OCI-LY7 (cell line): ENCODE data around the gene CTNNA2. TPM values are rescaled to one million over a fixed set of nuclear protein-coding genes. Genes with fewer than 3 reads are reported as not detected.

Experiments
- BruUV-seq: library from RNA; stranded (reverse); fragments of 400-500 nt; replicated peaks from 2 replicates; lab custom pipeline; 2021; lab: Mats Ljungman, UMichigan
- CTCF ChIA-PET: fragments of 300-600 bp; sonication (Branson Sonifier 250); formaldehyde crosslinking; loops from one replicate; lab custom pipeline; 2022; ENCODE audit warnings: antibody characterized with exemption; ENCODE audit not compliant: unreplicated experiment; lab: Charles Lee
- POLR2A ChIA-PET: fragments of 300-600 bp; sonication (Branson Sonifier 250); formaldehyde crosslinking; loops from one replicate; lab custom pipeline; 2022; ENCODE audit warnings: antibody characterized with exemption; lab: Charles Lee
- DNase-seq: peaks from one replicate; pipeline ENCODE4 v3.0.0-alpha.2; 2015; ENCODE audit warnings: low spot score
- H2AFZ ChIP-seq: fragments of 200-600 bp; sonication (generic), shearing (Covaris generic); 2 replicates; pipeline ENCODE4 v1.6.1; 2014; ENCODE audit warnings: mild to moderate bottlenecking, antibody characterized with exemption, low read length, moderate library complexity
- H3K27ac ChIP-seq: fragments of 200-600 bp; sonication (generic); 2 replicates; pipeline ENCODE4 v1.5.1; 2014; ENCODE audit warnings: mixed run types, low read depth, mild to moderate bottlenecking, moderate library complexity, low read length, inconsistent platforms; ENCODE audit not compliant: poor library complexity, severe bottlenecking
- H3K36me3 ChIP-seq: fragments of 200-600 bp; sonication (generic); 2 replicates; pipeline ENCODE4 v1.6.1; 2014; ENCODE audit warnings: mild to moderate bottlenecking, antibody characterized with exemption, low read length, moderate library complexity, mixed read lengths; ENCODE audit not compliant: insufficient read depth
- H3K4me1 ChIP-seq: fragments of 200-600 bp; sonication (generic); 2 replicates; pipeline ENCODE4 v1.5.1; 2014; ENCODE audit warnings: mild to moderate bottlenecking, low read length; ENCODE audit not compliant: insufficient read depth, poor library complexity, severe bottlenecking
- H3K4me2 ChIP-seq: fragments of 200-600 bp; sonication (generic); 2 replicates; pipeline ENCODE4 v1.6.1; 2014; ENCODE audit warnings: mild to moderate bottlenecking, low read length
- H3K4me3 ChIP-seq: fragments of 200-600 bp; sonication (generic); 2 replicates; pipeline ENCODE4 v1.5.1; 2014; ENCODE audit warnings: mild to moderate bottlenecking, low read depth, low read length; ENCODE audit not compliant: poor library complexity, severe bottlenecking
- H3K79me2 ChIP-seq: fragments of 200-600 bp; sonication (generic); 2 replicates; pipeline ENCODE4 v1.6.1; 2016; ENCODE audit warnings: low read depth, mild to moderate bottlenecking, low read length, moderate library complexity, mixed read lengths; ENCODE audit not compliant: insufficient read depth
- H3K9me2 ChIP-seq: fragments of 200-600 bp; sonication (generic); 2 replicates; pipeline ENCODE4 v1.6.1; 2016; ENCODE audit warnings: mild to moderate bottlenecking, low read length, mixed read lengths; ENCODE audit not compliant: insufficient read depth
- H3K9me3 ChIP-seq: fragments of 200-600 bp; sonication (generic); 2 replicates; pipeline ENCODE4 v1.6.1; 2014; ENCODE audit warnings: mild to moderate bottlenecking, mixed run types, low read length, mixed read lengths
- H4K20me1 ChIP-seq: fragments of 200-600 bp; sonication (generic); 2 replicates; pipeline ENCODE4 v1.6.1; 2014; ENCODE audit warnings: mild to moderate bottlenecking, antibody characterized with exemption, low read length, moderate library complexity, mixed read lengths; ENCODE audit not compliant: insufficient read depth
- EZH2phosphoT487 ChIP-seq: fragments of 200-600 bp; sonication (generic); IDR thresholded peaks from 2 replicates; pipeline ENCODE4 v1.6.1; 2018; ENCODE audit warnings: low read depth, borderline replicate concordance, mild to moderate bottlenecking, mixed run types, antibody characterized with exemption, low read length, moderate library complexity, mixed read lengths
- intact Hi-C: fragments of 100-400 bp; cut with micrococcal nuclease; formaldehyde crosslinking; loops from one replicate; pipeline ENCODE4 v1.10.0; 2022; ENCODE audit not compliant: unreplicated experiment
- total RNA-seq, 2 experiments: library from RNA; depleted of rRNA in 1 of 2; stranded (reverse); fragments of >200 nt in 1 of 2; shearing (Covaris generic) in 1 of 2; gene quantifications; 2 replicates each; pipeline ENCODE4 v1.2.3, GENCODE V29; 2014 to 2022
- TF ChIP-seq, protein P1 (sequence below): fragments of 200-600 bp; sonication (generic); conservative IDR thresholded peaks from 2 replicates; pipeline ENCODE4 v1.5.1; 2014; ENCODE audit warnings: mild to moderate bottlenecking, antibody characterized with exemption, low read length, moderate library complexity, mixed read lengths

The CTNNA2 gene
- total RNA-seq, 2 experiments from 2014 or later: 0.19 to 2.7 TPM

- H3K4me3 ChIP-seq: no peak overlapping the region
- DNase-seq: no peak
- H4K20me1 ChIP-seq: no peaks in the 10 kb centered on the region
- intact Hi-C loops: no loop called here
- no TSS peak for BruUV-seq
- H2AFZ ChIP-seq: no peak overlapping the region
- H3K4me2 ChIP-seq: no peak overlapping the region
- CTCF ChIA-PET: no interaction called here
- H3K36me3 ChIP-seq: no peaks in the 10 kb centered on the region
- no peaks in the 10 kb centered on the region for H3K4me1 ChIP-seq
- no peaks in the 10 kb centered on the region for H3K79me2 ChIP-seq
- POLR2A ChIA-PET: no interaction called here
- TF ChIP-seq, protein P1, sequence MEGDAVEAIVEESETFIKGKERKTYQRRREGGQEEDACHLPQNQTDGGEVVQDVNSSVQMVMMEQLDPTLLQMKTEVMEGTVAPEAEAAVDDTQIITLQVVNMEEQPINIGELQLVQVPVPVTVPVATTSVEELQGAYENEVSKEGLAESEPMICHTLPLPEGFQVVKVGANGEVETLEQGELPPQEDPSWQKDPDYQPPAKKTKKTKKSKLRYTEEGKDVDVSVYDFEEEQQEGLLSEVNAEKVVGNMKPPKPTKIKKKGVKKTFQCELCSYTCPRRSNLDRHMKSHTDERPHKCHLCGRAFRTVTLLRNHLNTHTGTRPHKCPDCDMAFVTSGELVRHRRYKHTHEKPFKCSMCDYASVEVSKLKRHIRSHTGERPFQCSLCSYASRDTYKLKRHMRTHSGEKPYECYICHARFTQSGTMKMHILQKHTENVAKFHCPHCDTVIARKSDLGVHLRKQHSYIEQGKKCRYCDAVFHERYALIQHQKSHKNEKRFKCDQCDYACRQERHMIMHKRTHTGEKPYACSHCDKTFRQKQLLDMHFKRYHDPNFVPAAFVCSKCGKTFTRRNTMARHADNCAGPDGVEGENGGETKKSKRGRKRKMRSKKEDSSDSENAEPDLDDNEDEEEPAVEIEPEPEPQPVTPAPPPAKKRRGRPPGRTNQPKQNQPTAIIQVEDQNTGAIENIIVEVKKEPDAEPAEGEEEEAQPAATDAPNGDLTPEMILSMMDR: no peak
- no peak for TF ChIP-seq EZH2phosphoT487
- H3K9me2 ChIP-seq: no peaks in the 10 kb centered on the region
- H3K9me3 ChIP-seq: no peaks in the 10 kb centered on the region
- H3K27ac ChIP-seq: no peak overlapping the region
Measured at GRCh38 chr2:80247339-80247738, 734.5 kb downstream of the CTNNA2 start.

DNA sequence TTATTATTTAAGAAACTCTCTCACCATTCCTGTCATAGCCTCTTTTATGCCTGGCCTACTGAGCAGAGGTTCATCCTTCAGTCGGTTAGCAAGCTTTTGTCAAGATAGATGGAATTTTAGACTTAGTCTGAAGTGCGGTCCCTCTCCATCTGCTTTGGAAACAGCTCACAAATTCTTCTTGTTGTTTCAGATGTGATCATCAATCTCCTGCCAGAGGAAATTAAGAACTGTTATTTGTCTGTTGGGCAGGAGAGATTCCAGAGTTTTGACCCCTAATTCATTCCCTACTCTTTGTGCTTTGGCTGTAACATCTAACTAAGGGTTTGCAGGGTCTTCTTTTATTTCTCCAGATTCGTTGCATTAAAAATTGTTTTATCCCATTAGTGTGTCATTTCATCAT, 735.3 kb downstream of the CTNNA2 start:
- no TSS peak for BruUV-seq
- H4K20me1 ChIP-seq: no peaks in the 10 kb centered on the region
- H3K9me2 ChIP-seq: no peaks in the 10 kb centered on the region
- no peaks in the 10 kb centered on the region for H3K79me2 ChIP-seq
- no peak overlapping the region for H3K4me2 ChIP-seq
- H3K9me3 ChIP-seq: no peaks in the 10 kb centered on the region
- CTCF ChIA-PET: no interaction called here
- no peak overlapping the region for H3K4me3 ChIP-seq
- H2AFZ ChIP-seq: no peak overlapping the region
- intact Hi-C loops: no loop called here
- no peak overlapping the region for H3K27ac ChIP-seq
- no peak for DNase-seq
- no peak for TF ChIP-seq EZH2phosphoT487
- TF ChIP-seq, protein P1: no peak
- no peaks in the 10 kb centered on the region for H3K36me3 ChIP-seq
- POLR2A ChIA-PET: no interaction called here
- no peaks in the 10 kb centered on the region for H3K4me1 ChIP-seq

GRCh38 chr2:80252294-80252986, 739.6 kb downstream of the CTNNA2 start:
- Histone ChIP-seq H3K9me3 (no peaks in the 10 kb centered on the region), H2AFZ (no peak overlapping the region), H3K27ac (no peak overlapping the region), H3K9me2 (no peaks in the 10 kb centered on the region), H4K20me1 (no peaks in the 10 kb centered on the region), H3K36me3 (no peaks in the 10 kb centered on the region), H3K4me3 (no peak overlapping the region), H3K4me1 (no peaks in the 10 kb centered on the region), H3K4me2 (no peak overlapping the region), H3K79me2 (no peaks in the 10 kb centered on the region)
- TF ChIP-seq, protein P1: no peak
- POLR2A ChIA-PET: interaction anchor here (0.8 kb wide), 1 partner anchor 9 kb away, joined by 3 read pairs; no protein-coding TSS in a partner anchor
- CTCF ChIA-PET: no interaction called here
- intact Hi-C loops: no loop called here
- BruUV-seq: no TSS peak
- DNase-seq: no peak
